Testis (tissue), 3 donors: Measurements from ENCODE around the gene ABHD16B. TPM values are rescaled to one million over a fixed set of nuclear protein-coding genes. Genes with fewer than 3 reads are reported as not detected.

Experiments used
- DNase-seq: peaks from one replicate; pipeline ENCODE4 v3.0.0-alpha.2; 2019
- H3K27ac ChIP-seq, 2 donors: fragments of 200-600 bp; sonication (generic); one replicate each; pipeline ENCODE4 v1.5.1; 2019
- H3K27me3 ChIP-seq: fragments of 200-600 bp; sonication (generic); one replicate; pipeline ENCODE4 v1.5.1; 2019
- H3K36me3 ChIP-seq: fragments of 200-600 bp; sonication (generic); one replicate; pipeline ENCODE4 v1.5.1; 2017; ENCODE audit warnings: low read depth; ENCODE audit errors: missing control alignments
- H3K4me1 ChIP-seq: fragments of 200-600 bp; sonication (generic); one replicate; pipeline ENCODE4 v1.5.1; 2019
- H3K4me3 ChIP-seq, 2 donors: fragments of 200-600 bp; sonication (generic); one replicate each; pipeline ENCODE4 v1.5.1; 2017 to 2019
- H3K9me3 ChIP-seq: fragments of 200-600 bp; sonication (generic); one replicate; pipeline ENCODE4 v1.5.1; 2017
- CTCF ChIP-seq, 3 experiments: fragments of 450-650 bp in 2 of 3; fragments of 200-600 bp in 1 of 3; sonication (generic) in 1 of 3; IDR thresholded peaks; one replicate each; pipeline ENCODE4 v1.5.1; 2016 to 2019; ENCODE audit warnings: antibody characterized with exemption in 3 of 3, mild to moderate bottlenecking in 2 of 3, moderate library complexity in 1 of 3
- POLR2A ChIP-seq: fragments of 450-650 bp; IDR thresholded peaks from one replicate; pipeline ENCODE4 v1.6.1; 2017; ENCODE audit warnings: antibody characterized with exemption, mild to moderate bottlenecking, moderate library complexity
- WGBS, 2 donors: methylation state at CpG; one replicate each; pipeline ENCODE4 v1.1.5; 2018; 5-methylcytosine and 5-hydroxymethylcytosine counted together
- intact Hi-C: fragments of 100-400 bp; cut with DNase I; formaldehyde crosslinking; loops from one replicate; pipeline ENCODE4 v1.15.1; 2023; ENCODE audit warnings: low total_unique reads
- polyA plus RNA-seq: library from polyadenylated mRNA; stranded (reverse); fragments of 350-450 nt; fragmentation: Illumina TruSeq; extraction: RNeasy Lipid Tissue Mini Kit (QIAGEN cat#74804); gene quantifications from one replicate; pipeline ENCODE4 v1.2.3, GENCODE V29; 2014; ENCODE audit warnings: low read depth, low replicate concordance; ENCODE audit not compliant: insufficient read depth
- total RNA-seq, 2 donors: library from RNA; depleted of rRNA; stranded (reverse); fragments of >200 nt; gene quantifications; one replicate each; pipeline ENCODE4 v1.2.3, GENCODE V29; 2016

The ABHD16B gene
- total and polyA plus RNA-seq, 3 donors from 2014 or later = 10.8 to 20.9 (median 13.8) TPM

GRCh38 chr20:63886054-63886419 lies 24.7 kb downstream of the ABHD16B start:
- Histone ChIP-seq H3K27ac (no peak overlapping the region), H3K9me3 (no peaks in the 10 kb centered on the region), H3K27me3 (no peaks in the 10 kb centered on the region), H3K4me3 (no peak overlapping the region), H3K4me1 (peaks cover 14% of the 10 kb centered on the region), H3K36me3 (no peaks in the 10 kb centered on the region)
- TF ChIP-seq POLR2A (no peak), CTCF (IDR thresholded peaks at IDR 0.05) (no peak)
- intact Hi-C loops = no loop called here
- 94 to 95% methylated on average over 13 to 14 of the region's 14 CpGs for WGBS, 2 donors
- DNase-seq = no peak

GRCh38 chr20:63886921-63887320 lies 25.6 kb downstream of the ABHD16B start:
- no peak for DNase-seq
- no peaks in the 10 kb centered on the region for H3K36me3 ChIP-seq
- H3K27me3 ChIP-seq = no peaks in the 10 kb centered on the region
- peaks cover 14% of the 10 kb centered on the region for H3K4me1 ChIP-seq
- no peaks in the 10 kb centered on the region for H3K9me3 ChIP-seq
- WGBS, 2 donors = 60 to 72% methylated on average over 11 of the region's 11 CpGs
- TF ChIP-seq POLR2A = no peak
- no peak for TF ChIP-seq CTCF (IDR thresholded peaks at IDR 0.05)
- intact Hi-C loops = no loop called here
- peak overlapping the region; percentile 73 to 77 for H3K27ac ChIP-seq
- no peak overlapping the region for H3K4me3 ChIP-seq

- WGBS, 2 donors = 68 to 92% methylated on average over 24 to 25 of the region's 25 CpGs
- no peaks in the 10 kb centered on the region for H3K27me3 ChIP-seq
- peaks cover 17% of the 10 kb centered on the region for H3K4me1 ChIP-seq
- H3K4me3 ChIP-seq = no peak overlapping the region
- intact Hi-C loops = no loop called here
- H3K36me3 ChIP-seq = no peaks in the 10 kb centered on the region
- H3K9me3 ChIP-seq = no peaks in the 10 kb centered on the region
- peak; percentile 70 for DNase-seq
- H3K27ac ChIP-seq = peak overlapping the region in 1 of 2 donors; percentile 61
- TF ChIP-seq CTCF (IDR thresholded peaks at IDR 0.05) (no peak), POLR2A (no peak)
These were observed 28.2 kb downstream of the ABHD16B start for GRCh38 chr20:63889241-63890200.

DNA sequence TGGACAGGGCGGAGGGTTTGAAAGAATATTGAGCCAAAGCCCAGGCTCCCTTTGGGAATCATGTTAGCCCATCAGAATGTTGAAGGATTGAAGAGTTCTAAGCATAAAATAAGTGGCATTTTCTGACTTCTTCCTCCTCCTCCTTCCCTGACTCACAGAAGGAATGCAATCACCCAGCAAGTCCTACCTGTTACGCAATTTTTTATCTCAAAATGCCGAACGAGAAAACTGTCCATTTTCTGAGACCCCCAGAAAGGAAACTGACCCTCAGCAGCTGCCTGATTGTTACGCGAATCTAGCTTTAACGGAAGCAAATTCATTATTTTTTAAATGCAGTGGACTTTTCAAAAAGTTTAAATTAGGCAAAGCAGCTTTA lies 28.9 kb downstream of the ABHD16B start:
- no peak for TF ChIP-seq CTCF (IDR thresholded peaks at IDR 0.05)
- no peak for TF ChIP-seq POLR2A
- intact Hi-C loops = no loop called here
- Histone ChIP-seq H3K4me1 (peaks cover 17% of the 10 kb centered on the region), H3K27me3 (no peaks in the 10 kb centered on the region), H3K4me3 (no peak overlapping the region), H3K9me3 (no peaks in the 10 kb centered on the region), H3K27ac (no peak overlapping the region), H3K36me3 (no peaks in the 10 kb centered on the region)
- no peak for DNase-seq
- WGBS, 2 donors = 90% methylated on average over 7 of the region's 7 CpGs

DNA sequence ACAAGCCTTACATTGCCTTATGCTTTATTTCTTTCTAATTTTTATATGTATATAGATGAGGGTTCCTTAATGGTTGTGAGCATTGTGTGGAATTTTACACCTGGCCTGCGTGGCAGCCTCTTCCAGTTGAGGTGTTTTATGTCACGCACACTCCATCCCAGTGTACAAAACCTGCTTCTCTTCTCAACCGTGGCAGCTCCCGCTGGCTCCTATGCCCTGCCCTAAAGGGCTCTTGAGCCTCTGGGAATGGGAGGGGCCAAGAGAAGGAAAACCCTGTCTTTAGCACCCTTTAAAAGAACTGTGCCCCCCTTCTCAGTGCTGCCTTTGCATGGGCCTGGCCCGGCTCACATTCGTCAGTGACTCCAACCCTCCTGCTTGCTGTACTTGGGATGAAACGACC lies 29.3 kb downstream of the ABHD16B start:
- H3K4me1 ChIP-seq = peaks cover 17% of the 10 kb centered on the region
- H3K27ac ChIP-seq = no peak overlapping the region
- H3K27me3 ChIP-seq = no peaks in the 10 kb centered on the region
- H3K4me3 ChIP-seq = no peak overlapping the region
- TF ChIP-seq POLR2A (no peak), CTCF (IDR thresholded peaks at IDR 0.05) (no peak)
- no peaks in the 10 kb centered on the region for H3K36me3 ChIP-seq
- no peak for DNase-seq
- no peaks in the 10 kb centered on the region for H3K9me3 ChIP-seq
- intact Hi-C loops = no loop called here
- 86 to 87% methylated on average over 7 of the region's 7 CpGs for WGBS, 2 donors
